Measurements from ENCODE around the gene HIBADH. TPM values are rescaled to one million over a fixed set of nuclear protein-coding genes. Genes with fewer than 3 reads are reported as not detected.

Gene HIBADH
- total RNA-seq, 1 donor from 2014 or later: 39.0 TPM

- DNase-seq (ENCODE audit: low read depth): no peak
- Histone ChIP-seq H3K4me3 (ENCODE audit: low read depth, low read length) (no peak overlapping the region), H3K36me3 (ENCODE audit: control insufficient read depth, insufficient read depth, low read length) (peaks cover 4% of the 10 kb centered on the region), H3K27me3 (ENCODE audit: control insufficient read depth, insufficient read depth, low read length) (no peaks in the 10 kb centered on the region)
- FAIRE-seq: no peak
- no peak for TF ChIP-seq CTCF (IDR thresholded peaks at IDR 0.05; ENCODE audit: insufficient read depth, low read length, severe bottlenecking)
Measured at GRCh38 chr7:27523321-27523720, 139.4 kb downstream of the HIBADH start.

- no peak for TF ChIP-seq CTCF (IDR thresholded peaks at IDR 0.05; ENCODE audit: insufficient read depth, low read length, severe bottlenecking)
- DNase-seq (ENCODE audit: low read depth) (no peak), FAIRE-seq (no peak)
- H3K27me3 ChIP-seq (ENCODE audit: control insufficient read depth, insufficient read depth, low read length): no peaks in the 10 kb centered on the region
- H3K4me3 ChIP-seq (ENCODE audit: low read depth, low read length): no peak overlapping the region
- peaks cover 4% of the 10 kb centered on the region for H3K36me3 ChIP-seq (ENCODE audit: control insufficient read depth, insufficient read depth, low read length)
Measured at GRCh38 chr7:27522566-27522965, 140.1 kb downstream of the HIBADH start.

GRCh38 chr7:27520815-27521790 lies 141.6 kb downstream of the HIBADH start:
- no peak for DNase-seq (ENCODE audit: low read depth)
- H3K4me3 ChIP-seq (ENCODE audit: low read depth, low read length): no peak overlapping the region
- no peak for FAIRE-seq
- TF ChIP-seq CTCF (IDR thresholded peaks at IDR 0.05; ENCODE audit: insufficient read depth, low read length, severe bottlenecking): no peak
- H3K27me3 ChIP-seq (ENCODE audit: control insufficient read depth, insufficient read depth, low read length): no peaks in the 10 kb centered on the region
- H3K36me3 ChIP-seq (ENCODE audit: control insufficient read depth, insufficient read depth, low read length): peaks cover 3% of the 10 kb centered on the region

- H3K27me3 ChIP-seq (ENCODE audit: control insufficient read depth, insufficient read depth, low read length): no peaks in the 10 kb centered on the region
- no peaks in the 10 kb centered on the region for H3K36me3 ChIP-seq (ENCODE audit: control insufficient read depth, insufficient read depth, low read length)
- no peak overlapping the region for H3K4me3 ChIP-seq (ENCODE audit: low read depth, low read length)
- no peak for FAIRE-seq
- no peak for TF ChIP-seq CTCF (IDR thresholded peaks at IDR 0.05; ENCODE audit: insufficient read depth, low read length, severe bottlenecking)
- DNase-seq (ENCODE audit: low read depth): no peak
Measured at GRCh38 chr7:27519793-27520469, 142.8 kb downstream of the HIBADH start.

- no peaks in the 10 kb centered on the region for H3K36me3 ChIP-seq (ENCODE audit: control insufficient read depth, insufficient read depth, low read length)
- TF ChIP-seq CTCF (IDR thresholded peaks at IDR 0.05; ENCODE audit: insufficient read depth, low read length, severe bottlenecking): no peak
- no peak overlapping the region for H3K4me3 ChIP-seq (ENCODE audit: low read depth, low read length)
- no peak for FAIRE-seq
- no peaks in the 10 kb centered on the region for H3K27me3 ChIP-seq (ENCODE audit: control insufficient read depth, insufficient read depth, low read length)
- no peak for DNase-seq (ENCODE audit: low read depth)
Measured at GRCh38 chr7:27518561-27519350, 143.9 kb downstream of the HIBADH start.
